HG02798 (cell line): ENCODE results near the gene DCTN2.
A peak's percentile ranks its signal among the peaks of the same experiment; 100 is the strongest.

Experiments
- ATAC-seq: cut with Tn5 transposase; IDR thresholded peaks from one replicate; pipeline ENCODE4 v1.9.1; 2021; ENCODE audit warnings: mild to moderate bottlenecking; ENCODE audit not compliant: unreplicated experiment, poor library complexity

Gene DCTN2

GRCh38 chr12:57529831-57530230 lies 17.2 kb downstream of the DCTN2 start:
- no peak for ATAC-seq

DNA sequence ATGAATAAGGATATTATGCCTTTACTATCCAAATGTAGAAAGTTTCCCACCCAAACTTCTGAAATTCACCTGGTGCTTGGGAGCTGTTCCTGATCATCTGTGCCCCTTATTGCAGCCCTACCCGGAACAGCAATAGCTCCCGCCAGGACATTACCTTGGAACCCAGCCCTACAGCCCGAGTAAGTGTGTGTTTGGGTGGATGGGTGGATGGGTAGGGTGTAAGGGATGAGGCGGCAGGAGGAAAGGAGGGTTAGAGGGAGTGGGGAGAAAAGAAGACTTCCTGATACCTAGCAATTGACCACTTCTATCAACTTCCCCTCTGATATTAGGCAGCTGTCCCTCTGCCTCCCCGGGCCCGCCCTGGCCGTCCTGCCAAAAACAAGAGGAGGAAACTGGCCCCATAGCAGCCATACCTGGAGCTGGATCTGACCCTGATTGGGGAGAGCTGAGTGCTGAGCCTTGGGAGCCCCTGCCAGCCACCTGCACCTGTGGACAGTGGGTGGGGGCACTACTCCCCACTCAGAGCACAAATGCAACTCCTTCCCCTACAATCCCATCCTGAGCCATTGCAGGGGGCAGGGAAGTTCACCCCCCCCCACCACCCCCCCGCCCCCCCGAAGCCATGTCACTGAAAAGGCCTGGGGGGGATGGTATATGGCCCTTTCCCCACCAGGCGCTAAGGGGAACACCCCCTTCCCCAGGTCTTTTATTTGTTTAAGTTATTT lies 18.0 kb downstream of the DCTN2 start:
- no peak for ATAC-seq

DNA sequence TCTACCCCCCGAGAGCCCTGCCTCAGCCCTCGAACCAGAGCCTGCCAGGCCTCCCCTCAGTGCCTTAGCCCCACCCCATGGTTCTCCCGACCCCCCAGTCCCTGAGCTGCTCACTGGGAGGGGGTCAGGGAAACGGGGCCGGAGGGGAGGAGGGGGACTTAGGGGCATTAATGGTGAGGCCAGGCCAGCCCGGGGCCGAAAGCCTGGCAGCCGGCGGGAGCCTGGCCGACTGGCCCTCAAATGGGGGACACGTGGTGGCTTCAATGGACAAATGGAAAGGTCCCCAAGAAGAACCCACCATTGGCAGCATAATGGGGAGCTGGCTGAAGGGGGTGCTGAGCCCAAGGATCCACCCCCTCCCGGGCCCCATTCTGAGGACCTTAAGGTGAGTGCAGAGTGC lies 18.8 kb downstream of the DCTN2 start:
- no peak for ATAC-seq

DNA sequence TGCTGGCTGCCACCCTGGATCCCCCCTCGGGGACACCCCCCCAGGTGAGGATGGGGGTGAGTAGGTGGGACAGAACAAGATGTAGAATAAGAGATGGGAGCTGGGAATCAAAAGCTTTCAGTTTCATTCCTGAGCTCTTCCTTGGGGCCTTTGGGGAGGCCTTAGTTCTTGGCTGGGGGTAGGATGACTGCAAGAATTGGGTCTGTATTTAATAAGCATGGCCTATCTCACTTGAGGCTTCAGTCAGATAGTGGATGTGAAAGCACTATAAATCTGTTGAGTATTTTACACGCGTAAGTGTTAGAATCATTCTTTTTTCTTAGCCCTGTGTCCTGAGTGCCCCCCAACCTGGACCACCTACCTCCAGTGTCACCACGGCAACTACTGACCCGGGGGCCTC lies 19.8 kb downstream of the DCTN2 start:
- no peak for ATAC-seq

DNA sequence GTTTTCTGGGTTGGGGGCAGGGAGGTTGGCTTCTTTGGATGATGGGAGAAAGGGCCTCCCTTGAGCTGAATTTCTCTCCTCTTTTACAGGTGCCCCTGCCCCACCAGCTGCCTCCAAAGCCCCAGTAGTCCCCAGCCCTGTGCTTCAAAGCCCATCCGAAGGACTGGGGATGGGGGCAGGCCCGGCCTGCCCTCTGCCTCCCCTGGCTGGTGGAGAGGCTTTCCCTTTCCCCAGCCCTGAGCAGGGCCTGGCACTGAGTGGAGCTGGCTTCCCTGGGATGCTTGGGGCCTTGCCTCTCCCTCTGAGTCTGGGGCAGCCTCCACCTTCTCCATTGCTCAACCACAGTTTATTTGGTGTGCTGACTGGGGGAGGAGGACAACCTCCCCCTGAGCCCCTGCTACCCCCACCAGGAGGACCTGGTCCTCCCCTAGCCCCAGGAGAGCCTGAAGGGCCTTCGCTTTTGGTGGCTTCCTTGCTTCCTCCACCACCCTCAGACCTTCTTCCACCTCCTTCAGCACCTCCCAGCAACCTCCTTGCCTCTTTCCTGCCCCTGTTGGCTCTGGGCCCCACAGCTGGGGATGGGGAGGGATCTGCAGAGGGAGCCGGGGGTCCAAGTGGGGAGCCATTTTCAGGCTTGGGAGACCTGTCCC lies 20.4 kb downstream of the DCTN2 start:
- ATAC-seq = no peak

DNA sequence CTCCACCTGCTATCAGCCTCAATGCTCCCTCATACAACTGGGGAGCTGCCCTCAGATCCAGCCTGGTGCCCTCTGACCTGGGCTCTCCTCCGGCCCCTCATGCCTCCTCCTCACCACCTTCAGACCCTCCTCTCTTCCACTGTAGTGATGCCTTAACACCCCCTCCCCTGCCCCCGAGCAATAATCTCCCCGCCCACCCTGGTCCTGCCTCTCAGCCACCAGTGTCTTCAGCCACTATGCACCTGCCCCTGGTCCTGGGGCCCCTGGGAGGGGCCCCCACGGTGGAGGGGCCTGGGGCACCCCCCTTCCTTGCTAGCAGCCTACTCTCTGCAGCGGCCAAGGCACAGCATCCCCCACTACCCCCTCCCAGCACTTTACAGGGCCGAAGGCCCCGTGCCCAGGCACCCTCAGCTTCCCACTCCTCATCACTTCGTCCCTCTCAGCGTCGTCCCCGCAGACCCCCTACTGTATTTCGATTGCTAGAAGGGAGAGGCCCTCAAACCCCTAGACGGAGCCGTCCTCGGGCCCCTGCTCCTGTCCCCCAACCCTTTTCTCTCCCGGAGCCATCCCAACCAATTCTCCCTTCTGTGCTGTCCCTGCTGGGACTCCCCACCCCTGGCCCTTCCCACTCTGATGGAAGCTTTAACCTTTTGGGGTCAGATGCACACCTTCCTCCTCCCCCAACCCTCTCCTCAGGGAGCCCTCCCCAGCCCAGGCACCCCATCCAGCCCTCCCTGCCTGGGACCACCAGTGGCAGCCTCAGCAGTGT lies 21.2 kb downstream of the DCTN2 start:
- ATAC-seq = no peak

GRCh38 chr12:57524814-57525614 lies 22.0 kb downstream of the DCTN2 start:
- ATAC-seq = no peak

GRCh38 chr12:57523706-57524614 lies 23.0 kb downstream of the DCTN2 start:
- ATAC-seq = no peak

GRCh38 chr12:57522887-57523705 lies 23.9 kb downstream of the DCTN2 start:
- ATAC-seq = no peak

GRCh38 chr12:57522011-57522886 lies 24.7 kb downstream of the DCTN2 start, which contains the start of gene MBD6:
Gene MBD6, plus strand, starts transcription at chr12:57522824. Its CDS starts 1,480 bp downstream, at chr12:57524304.
- peak; percentile 45 for ATAC-seq

DNA sequence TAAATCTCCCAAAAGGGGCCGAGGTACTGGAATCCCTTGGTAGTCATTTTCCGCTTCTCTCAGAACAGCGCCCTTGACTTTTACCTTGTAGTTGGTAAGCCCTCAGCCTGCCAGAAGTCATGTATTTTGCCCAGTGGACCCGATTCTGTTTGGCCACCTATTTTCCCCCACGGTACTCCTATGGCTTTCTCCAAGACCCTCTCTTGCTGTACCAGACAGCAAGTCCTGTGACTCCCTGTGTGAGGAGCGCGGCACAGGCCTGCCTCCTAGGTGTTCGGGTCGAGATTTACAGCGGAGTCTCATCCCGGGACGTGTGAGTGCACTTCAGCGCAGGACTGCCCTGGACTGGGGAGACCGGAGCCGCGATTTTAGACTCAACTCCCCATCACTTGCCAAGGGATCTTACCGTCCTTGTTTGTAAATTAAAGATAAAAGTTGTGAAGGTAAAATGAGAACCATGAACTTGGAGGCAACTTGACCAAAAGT lies 25.4 kb downstream of the DCTN2 start:
- no peak for ATAC-seq

GRCh38 chr12:57520053-57520818 lies 26.8 kb downstream of the DCTN2 start, which contains the start of gene DDIT3:
Gene DDIT3, minus strand, starts transcription at chr12:57520514. Its CDS starts 3,108 bp downstream, at chr12:57517406.
- ATAC-seq = peak; percentile 74

DNA sequence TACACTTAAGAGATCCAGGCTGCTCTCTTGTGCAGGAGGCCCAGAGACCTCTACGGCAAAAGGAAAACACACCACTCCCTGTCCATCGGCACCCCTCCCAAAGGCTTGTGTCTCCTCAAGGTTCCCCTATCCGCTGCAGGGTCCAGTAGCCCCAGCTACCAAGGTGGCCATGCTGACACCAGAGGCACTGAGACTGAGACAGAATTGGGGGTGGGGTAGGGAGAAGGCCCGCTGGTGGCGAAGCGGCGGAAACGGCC lies 27.3 kb downstream of the DCTN2 start:
- peak; percentile 5 for ATAC-seq

DNA sequence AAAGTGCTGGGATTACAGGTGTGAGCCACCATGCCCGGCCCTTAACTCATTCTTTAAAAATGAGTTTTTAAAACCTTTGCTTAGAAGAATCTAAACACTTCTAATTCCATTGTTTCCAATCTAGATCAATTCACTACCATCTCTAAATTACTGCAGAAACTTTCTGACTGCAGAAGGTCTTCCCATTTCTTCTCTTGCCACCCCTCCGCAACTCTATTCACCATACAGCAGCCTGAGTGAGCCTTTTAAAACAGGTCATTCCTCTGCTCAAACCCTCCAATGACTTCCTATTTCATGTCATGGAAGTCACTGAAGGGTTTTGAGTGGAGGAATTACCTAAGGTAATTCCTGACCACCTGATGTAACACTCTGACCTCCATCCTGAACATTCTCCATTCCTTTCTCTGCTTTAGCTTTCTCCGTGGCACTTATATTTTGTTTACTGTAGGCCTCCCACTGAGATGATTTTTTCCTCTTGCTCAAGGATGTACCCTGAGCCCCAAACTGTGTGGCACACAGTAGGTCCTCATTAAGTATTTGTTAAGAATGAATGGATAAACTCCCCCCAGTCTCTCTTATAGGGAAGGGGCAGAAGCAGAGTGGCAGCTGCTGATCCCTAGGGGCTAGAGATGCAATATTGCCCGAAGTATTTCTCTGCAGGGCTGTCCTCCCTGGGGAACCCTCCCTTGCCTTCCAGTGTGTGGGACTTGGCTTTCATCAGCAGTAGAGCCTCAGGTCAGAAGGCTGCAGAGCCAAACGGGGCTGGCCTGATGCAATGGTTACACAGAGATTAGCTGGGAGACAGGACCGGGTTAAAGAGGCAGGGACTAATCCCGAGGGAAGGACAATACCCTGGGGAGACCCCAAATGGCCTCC lies 27.8 kb downstream of the DCTN2 start:
- no peak for ATAC-seq

GRCh38 chr12:57518176-57518919 lies 28.6 kb downstream of the DCTN2 start:
- ATAC-seq = no peak
